DOHH2 (cell line): ENCODE data around the gene CCDC61.

Source experiments
- H3F3A ChIP-seq: fragments of 200-600 bp; sonication (generic), shearing (Covaris generic); 2 replicates; pipeline ENCODE4 v1.6.0; 2016; ENCODE audit warnings: antibody characterized with exemption, mild to moderate bottlenecking; ENCODE audit not compliant: control insufficient read depth, insufficient read depth
- H3K27ac ChIP-seq: fragments of 200-600 bp; sonication (generic); 2 replicates; pipeline ENCODE4 v1.5.1; 2014; ENCODE audit warnings: low read depth, mild to moderate bottlenecking, low read length, moderate library complexity
- H3K27me3 ChIP-seq: fragments of 200-600 bp; sonication (generic); 2 replicates; pipeline ENCODE4 v1.6.1; 2014; ENCODE audit warnings: mild to moderate bottlenecking, low read length, mixed read lengths; ENCODE audit not compliant: control insufficient read depth
- H3K36me3 ChIP-seq: fragments of 200-600 bp; sonication (generic); 2 replicates; pipeline ENCODE4 v1.6.1; 2014; ENCODE audit warnings: mild to moderate bottlenecking, low read length, moderate library complexity, mixed read lengths; ENCODE audit not compliant: control insufficient read depth
- H3K4me1 ChIP-seq: fragments of 200-600 bp; sonication (generic); 2 replicates; pipeline ENCODE4 v1.6.1; 2014; ENCODE audit warnings: mild to moderate bottlenecking, low read length, mixed read lengths; ENCODE audit not compliant: control insufficient read depth
- H3K4me2 ChIP-seq: fragments of 200-600 bp; sonication (generic); 2 replicates; pipeline ENCODE4 v1.6.0; 2014; ENCODE audit warnings: mild to moderate bottlenecking, low read length, moderate library complexity
- H3K4me3 ChIP-seq: fragments of 200-600 bp; sonication (generic); 2 replicates; pipeline ENCODE4 v1.5.1; 2014; ENCODE audit warnings: mild to moderate bottlenecking, low read length, mixed read lengths
- H3K79me2 ChIP-seq: fragments of 200-600 bp; sonication (generic); 2 replicates; pipeline ENCODE4 v1.6.1; 2014; ENCODE audit warnings: mild to moderate bottlenecking, low read length, mixed read lengths; ENCODE audit not compliant: control insufficient read depth
- H3K9me2 ChIP-seq: fragments of 200-600 bp; sonication (generic); replicated peaks from 2 replicates; pipeline ENCODE4 v1.6.1; 2014; ENCODE audit warnings: mild to moderate bottlenecking, low read length, mixed read lengths; ENCODE audit not compliant: control insufficient read depth
- H3K9me3 ChIP-seq: fragments of 200-600 bp; sonication (generic); 2 replicates; pipeline ENCODE4 v1.6.1; 2014; ENCODE audit warnings: antibody characterized with exemption, low read length, mixed read lengths; ENCODE audit not compliant: control insufficient read depth, insufficient read depth
- H4K20me1 ChIP-seq: fragments of 200-600 bp; sonication (generic); 2 replicates; pipeline ENCODE4 v1.6.0; 2014; ENCODE audit warnings: low read depth, mild to moderate bottlenecking, antibody characterized with exemption, low read length, moderate library complexity; ENCODE audit not compliant: control insufficient read depth, insufficient read depth
- CTCF ChIP-seq: fragments of 200-600 bp; sonication (generic); IDR thresholded peaks from one replicate; pipeline ENCODE4 v1.5.1; 2014; ENCODE audit warnings: antibody characterized with exemption, mild to moderate bottlenecking, low read depth, low read length; ENCODE audit not compliant: poor library complexity, severe bottlenecking
- EZH2phosphoT487 ChIP-seq: fragments of 200-600 bp; sonication (generic); IDR thresholded peaks from 2 replicates; pipeline ENCODE4 v1.6.1; 2017; ENCODE audit warnings: borderline replicate concordance, mild to moderate bottlenecking, antibody characterized with exemption, low read length, moderate library complexity, mixed read lengths

The CCDC61 gene

GRCh38 chr19:45952686-45953505 is 42.4 kb upstream of the CCDC61 start:
- Histone ChIP-seq H3K36me3 (no peaks in the 10 kb centered on the region), H3K4me2 (no peak overlapping the region), H3F3A (0 out of 2 replicates have a peak, but pooled peaks cover 3% of the 10 kb centered on the region), H3K4me3 (no peak overlapping the region), H3K9me2 (no peaks in the 10 kb centered on the region), H4K20me1 (no peaks in the 10 kb centered on the region), H3K79me2 (no peaks in the 10 kb centered on the region), H3K27me3 (peaks cover 4% of the 10 kb centered on the region; the same call in 1 of the 2 replicates), H3K9me3 (0 out of 2 replicates have a peak, but pooled peaks cover 7% of the 10 kb centered on the region), H3K4me1 (peaks cover 7% of the 10 kb centered on the region; the same call in 1 of the 2 replicates), H3K27ac (no peak overlapping the region)
- TF ChIP-seq EZH2phosphoT487 (no peak), CTCF (no peak)

- H3K9me2 ChIP-seq = no peaks in the 10 kb centered on the region
- H3K4me3 ChIP-seq = no peak overlapping the region
- H3K4me2 ChIP-seq = no peak overlapping the region
- H3K36me3 ChIP-seq = no peaks in the 10 kb centered on the region
- no peaks in the 10 kb centered on the region for H3K79me2 ChIP-seq
- peaks cover 7% of the 10 kb centered on the region; the same call in 1 of the 2 replicates for H3K4me1 ChIP-seq
- H3K27ac ChIP-seq = no peak overlapping the region
- TF ChIP-seq EZH2phosphoT487 (no peak), CTCF (no peak)
- 0 out of 2 replicates have a peak, but pooled peaks cover 3% of the 10 kb centered on the region for H3F3A ChIP-seq
- 0 out of 2 replicates have a peak, but pooled peaks cover 7% of the 10 kb centered on the region for H3K9me3 ChIP-seq
- H3K27me3 ChIP-seq = peaks cover 4% of the 10 kb centered on the region; the same call in 1 of the 2 replicates
- no peaks in the 10 kb centered on the region for H4K20me1 ChIP-seq
Measured at GRCh38 chr19:45953676-45954075, 41.6 kb upstream of the CCDC61 start.

GRCh38 chr19:45954156-45954555 is 41.1 kb upstream of the CCDC61 start:
- H3K36me3 ChIP-seq = no peaks in the 10 kb centered on the region
- no peaks in the 10 kb centered on the region for H3K79me2 ChIP-seq
- TF ChIP-seq CTCF = no peak
- no peak for TF ChIP-seq EZH2phosphoT487
- no peaks in the 10 kb centered on the region for H3K9me2 ChIP-seq
- no peak overlapping the region for H3K4me3 ChIP-seq
- H4K20me1 ChIP-seq = no peaks in the 10 kb centered on the region
- H3K27ac ChIP-seq = no peak overlapping the region
- H3K27me3 ChIP-seq = peaks cover 6% of the 10 kb centered on the region; the same call in 1 of the 2 replicates
- H3K9me3 ChIP-seq = 0 out of 2 replicates have a peak, but pooled peaks cover 7% of the 10 kb centered on the region
- no peaks in the 10 kb centered on the region for H3F3A ChIP-seq
- no peak overlapping the region for H3K4me2 ChIP-seq
- peaks cover 7% of the 10 kb centered on the region; the same call in 1 of the 2 replicates for H3K4me1 ChIP-seq
